ENCODE measurements around the gene DMGDH.

DMGDH gene

DNA sequence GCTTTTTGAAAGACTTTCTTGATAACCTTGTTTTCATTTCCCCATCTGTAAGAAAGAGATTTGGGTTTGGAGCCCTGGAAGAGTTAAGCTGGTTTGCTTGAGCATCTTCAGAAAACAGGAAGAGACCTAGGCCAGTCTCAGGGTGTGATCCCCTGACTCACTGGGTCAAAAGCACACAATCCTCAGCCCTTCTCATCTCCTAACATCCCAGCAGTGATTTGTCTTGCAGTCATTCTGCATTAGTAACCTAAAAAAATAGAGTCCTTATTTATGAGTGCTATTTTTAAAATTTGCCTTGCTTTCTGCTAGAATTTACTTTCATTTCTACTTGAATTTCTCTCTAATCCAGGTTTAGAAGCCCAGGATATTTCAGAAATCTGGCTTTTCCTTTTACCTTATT lies 68.0 kb downstream of the DMGDH start:
- TF ChIP-seq, protein P1, sequence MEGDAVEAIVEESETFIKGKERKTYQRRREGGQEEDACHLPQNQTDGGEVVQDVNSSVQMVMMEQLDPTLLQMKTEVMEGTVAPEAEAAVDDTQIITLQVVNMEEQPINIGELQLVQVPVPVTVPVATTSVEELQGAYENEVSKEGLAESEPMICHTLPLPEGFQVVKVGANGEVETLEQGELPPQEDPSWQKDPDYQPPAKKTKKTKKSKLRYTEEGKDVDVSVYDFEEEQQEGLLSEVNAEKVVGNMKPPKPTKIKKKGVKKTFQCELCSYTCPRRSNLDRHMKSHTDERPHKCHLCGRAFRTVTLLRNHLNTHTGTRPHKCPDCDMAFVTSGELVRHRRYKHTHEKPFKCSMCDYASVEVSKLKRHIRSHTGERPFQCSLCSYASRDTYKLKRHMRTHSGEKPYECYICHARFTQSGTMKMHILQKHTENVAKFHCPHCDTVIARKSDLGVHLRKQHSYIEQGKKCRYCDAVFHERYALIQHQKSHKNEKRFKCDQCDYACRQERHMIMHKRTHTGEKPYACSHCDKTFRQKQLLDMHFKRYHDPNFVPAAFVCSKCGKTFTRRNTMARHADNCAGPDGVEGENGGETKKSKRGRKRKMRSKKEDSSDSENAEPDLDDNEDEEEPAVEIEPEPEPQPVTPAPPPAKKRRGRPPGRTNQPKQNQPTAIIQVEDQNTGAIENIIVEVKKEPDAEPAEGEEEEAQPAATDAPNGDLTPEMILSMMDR (conservative IDR thresholded peaks at IDR 0.05), result no peak
- no peak overlapping the region for H3K27ac ChIP-seq

DNA sequence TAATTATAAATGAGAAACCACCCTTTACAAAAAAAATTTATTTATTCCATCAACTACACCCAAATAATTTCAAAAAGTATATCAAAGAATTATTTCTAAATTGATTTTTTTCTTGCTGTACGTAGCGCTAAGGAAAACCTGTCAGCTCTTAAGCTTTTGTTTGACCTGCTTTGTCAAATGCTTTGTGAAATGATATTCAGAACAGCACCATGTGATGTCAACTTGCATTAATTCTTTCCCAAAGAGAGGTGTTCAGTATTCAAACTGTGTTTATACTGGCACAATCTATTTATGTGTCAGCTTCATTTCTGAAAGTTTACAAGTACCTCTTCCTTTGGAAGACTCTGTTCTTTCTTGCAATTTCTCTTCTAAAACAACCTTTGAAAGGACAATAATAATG lies 72.4 kb downstream of the DMGDH start:
- TF ChIP-seq, protein P1 (conservative IDR thresholded peaks at IDR 0.05), result no peak
- no peak overlapping the region for H3K27ac ChIP-seq

DNA sequence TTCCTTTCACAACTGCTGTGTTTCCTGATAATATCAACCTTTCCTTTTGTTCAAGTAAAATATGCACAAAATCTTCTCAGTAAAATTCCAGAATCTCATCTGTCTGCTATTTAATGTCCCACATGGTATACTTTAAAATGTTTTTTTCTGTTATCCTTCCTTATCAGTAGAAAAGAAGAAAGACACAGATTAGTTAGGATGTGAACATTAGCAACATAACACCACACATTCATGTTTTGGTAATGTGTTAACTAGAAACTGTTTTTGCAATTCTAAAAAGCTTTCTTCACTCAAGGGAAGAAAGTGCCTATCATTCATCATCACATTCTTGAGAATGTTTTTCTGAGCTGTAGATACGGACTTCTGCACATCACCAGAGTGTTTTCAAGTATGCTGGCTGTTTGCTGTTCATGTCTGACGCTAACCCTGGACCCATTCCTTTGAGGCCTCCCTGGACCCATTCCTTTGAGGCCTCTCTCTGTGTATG lies 73.9 kb downstream of the DMGDH start:
- no peak overlapping the region for H3K27ac ChIP-seq
- TF ChIP-seq, protein P1 (conservative IDR thresholded peaks at IDR 0.05), result no peak

DNA sequence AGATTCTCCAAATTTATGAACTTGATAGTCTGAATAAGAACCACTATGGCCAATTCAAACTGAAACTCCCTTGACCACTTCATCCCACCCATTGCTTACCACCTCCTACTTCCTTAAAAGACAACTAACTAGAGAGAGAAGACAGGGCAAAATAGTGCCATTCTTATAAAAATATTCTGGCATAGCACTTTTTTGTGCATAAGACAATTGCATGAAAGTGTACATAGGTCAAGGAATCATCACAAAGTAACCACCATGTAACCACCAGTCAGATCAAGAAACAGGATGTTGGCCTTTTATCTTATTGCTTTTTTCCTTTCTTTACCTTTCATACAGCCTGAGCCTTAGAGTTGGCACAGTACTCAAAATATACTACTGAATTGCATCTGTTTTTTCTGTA lies 76.3 kb downstream of the DMGDH start:
- H3K27ac ChIP-seq, result no peak overlapping the region
- TF ChIP-seq, protein P1 (conservative IDR thresholded peaks at IDR 0.05), result no peak

DNA sequence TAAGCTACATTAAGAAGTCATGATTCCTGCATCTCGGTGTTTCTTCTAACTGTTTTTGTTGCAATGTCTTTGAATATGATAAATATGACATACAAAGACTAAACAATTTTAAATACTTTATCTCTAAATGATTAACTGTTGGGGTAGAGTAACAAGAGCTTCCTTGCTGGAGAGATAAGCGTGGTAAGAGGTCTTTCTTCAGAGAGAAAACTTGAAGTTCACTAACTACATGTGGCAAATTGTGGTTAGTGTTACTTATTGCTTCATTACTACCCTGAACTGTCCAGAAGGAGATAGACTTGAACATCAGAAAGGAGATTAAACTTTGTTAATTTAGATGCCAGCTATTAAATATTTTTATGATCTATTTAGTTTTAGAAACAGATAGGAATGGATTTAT lies 77.3 kb downstream of the DMGDH start:
- TF ChIP-seq, protein P1 (conservative IDR thresholded peaks at IDR 0.05), result no peak
- no peak overlapping the region for H3K27ac ChIP-seq

DNA sequence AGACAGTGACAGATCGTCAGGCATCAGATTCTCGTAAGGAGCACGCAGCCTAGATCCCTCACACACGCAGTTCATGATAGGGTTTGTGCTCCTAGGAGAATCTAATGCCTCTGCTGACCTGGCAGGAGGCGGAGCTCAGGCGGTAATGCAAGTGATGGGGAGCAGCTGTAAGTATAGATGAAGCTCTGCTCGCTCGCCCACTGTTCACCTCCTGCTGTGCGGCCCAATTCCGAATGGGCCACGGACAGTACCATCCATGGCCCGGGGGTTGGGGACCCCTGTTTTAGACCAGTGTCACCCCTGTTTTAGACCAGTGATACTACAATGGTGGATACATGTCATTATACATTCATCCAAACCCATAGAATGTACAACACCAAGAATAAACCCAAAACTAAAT lies 80.4 kb downstream of the DMGDH start:
- TF ChIP-seq, protein P1 (conservative IDR thresholded peaks at IDR 0.05), result no peak
- no peak overlapping the region for H3K27ac ChIP-seq

DNA sequence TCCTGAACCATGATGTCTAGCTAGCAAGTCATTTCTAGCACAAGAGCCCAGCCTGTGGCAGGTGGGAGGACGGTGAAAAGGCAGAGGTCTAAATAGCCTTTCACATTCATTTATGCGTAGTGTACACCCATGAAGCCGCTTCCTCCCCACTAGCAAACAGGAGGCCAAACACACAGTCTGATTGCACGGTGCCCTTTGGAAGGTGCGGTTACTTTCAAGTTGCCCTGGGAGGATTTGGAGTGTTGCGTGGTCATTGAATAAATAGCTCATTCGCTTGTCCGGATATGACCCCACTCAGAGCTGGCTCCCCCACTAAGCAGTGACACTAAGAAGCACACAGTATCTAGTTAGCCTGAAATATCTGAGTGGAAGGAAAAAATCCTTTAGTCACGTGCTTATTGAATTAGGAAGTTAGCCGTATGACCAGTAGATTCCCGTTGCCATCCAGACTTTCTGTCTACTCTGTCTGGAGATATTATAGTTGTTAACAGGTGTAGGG lies 83.7 kb downstream of the DMGDH start:
- TF ChIP-seq, protein P1 (conservative IDR thresholded peaks at IDR 0.05), result no peak
- peak overlapping the region; percentile 91 for H3K27ac ChIP-seq
